HL-60 (cell line): Measurements from ENCODE around the gene EGFLAM.

ENCODE experiments used
- DNase-seq, 2 experiments: peaks; one replicate each; pipeline ENCODE4 v3.0.0-alpha.2; 2010 to 2020; ENCODE audit warnings: low read depth in 1 of 2, low spot score in 1 of 2
- H3K27ac ChIP-seq: fragments of 250-450 bp; sonication (Bioruptor Pico); replicated peaks from 2 replicates; pipeline ENCODE4 v1.5.1; 2020; ENCODE audit warnings: mild to moderate bottlenecking, moderate library complexity
- H3K27me3 ChIP-seq: fragments of 250-450 bp; sonication (Bioruptor Pico); 2 replicates; pipeline ENCODE4 v1.5.1; 2021; ENCODE audit warnings: mild to moderate bottlenecking, moderate library complexity; ENCODE audit not compliant: insufficient read depth, poor library complexity, severe bottlenecking
- H3K4me3 ChIP-seq: replicated peaks from 2 replicates; pipeline ENCODE4 v1.5.1; 2011; ENCODE audit warnings: mild to moderate bottlenecking, control low read depth, low read length; ENCODE audit not compliant: insufficient read depth
- CTCF ChIP-seq: IDR thresholded peaks from one replicate; pipeline ENCODE4 v1.5.1; 2011; ENCODE audit warnings: low read length, control low read depth, inconsistent platforms; ENCODE audit not compliant: insufficient read depth
- GABPA ChIP-seq: IDR thresholded peaks from 2 replicates; pipeline ENCODE4 v1.6.1; 2012; ENCODE audit warnings: low read depth
- POLR2AphosphoS5 ChIP-seq: IDR thresholded peaks from 2 replicates; pipeline ENCODE4 v1.6.1; 2012; ENCODE audit warnings: low read depth
- REST ChIP-seq: IDR thresholded peaks from 2 replicates; pipeline ENCODE4 v1.6.1; 2012; ENCODE audit warnings: low read depth; ENCODE audit not compliant: insufficient replicate concordance
- SPI1 ChIP-seq: IDR thresholded peaks from 2 replicates; pipeline ENCODE4 v1.6.1; 2012; ENCODE audit warnings: low read depth, mild to moderate bottlenecking, borderline replicate concordance

Gene EGFLAM

GRCh38 chr5:38367410-38367809 lies 109.1 kb downstream of the EGFLAM start:
- no peak overlapping the region for H3K4me3 ChIP-seq
- DNase-seq, result no peak
- TF ChIP-seq GABPA (no peak), SPI1 (no peak), CTCF (no peak), REST (no peak), POLR2AphosphoS5 (no peak)
- peaks cover 7% of the 10 kb centered on the region for H3K27me3 ChIP-seq
- no peak overlapping the region for H3K27ac ChIP-seq

GRCh38 chr5:38367966-38368365 lies 109.6 kb downstream of the EGFLAM start:
- Histone ChIP-seq H3K27me3 (peaks cover 7% of the 10 kb centered on the region), H3K4me3 (no peak overlapping the region), H3K27ac (no peak overlapping the region)
- no peak for TF ChIP-seq POLR2AphosphoS5
- TF ChIP-seq GABPA, result no peak
- TF ChIP-seq REST, result no peak
- no peak for TF ChIP-seq SPI1
- TF ChIP-seq CTCF, result no peak
- no peak for DNase-seq

GRCh38 chr5:38369692-38370091 lies 111.3 kb downstream of the EGFLAM start:
- H3K4me3 ChIP-seq, result no peak overlapping the region
- peaks cover 7% of the 10 kb centered on the region for H3K27me3 ChIP-seq
- H3K27ac ChIP-seq, result no peak overlapping the region
- TF ChIP-seq CTCF, result no peak
- no peak for TF ChIP-seq POLR2AphosphoS5
- TF ChIP-seq SPI1, result no peak
- no peak for TF ChIP-seq REST
- TF ChIP-seq GABPA, result no peak
- no peak for DNase-seq
